Neural cell (in vitro differentiated cells): ENCODE data around the gene SLCO1C1. TPM values are rescaled to one million over a fixed set of nuclear protein-coding genes. Genes with fewer than 3 reads are reported as not detected.

ENCODE experiments used
- H2AFZ ChIP-seq: fragments of 200-600, 300-800 bp; sonication (generic), shearing (Covaris generic); 2 replicates; pipeline ENCODE4 v1.6.0; 2014; ENCODE audit warnings: low read depth, mild to moderate bottlenecking, antibody characterized with exemption, low read length, moderate library complexity
- H3F3A ChIP-seq: fragments of 200-600 bp; shearing (Covaris generic); 2 replicates; pipeline ENCODE4 v1.6.1; 2016; ENCODE audit warnings: mild to moderate bottlenecking, moderate library complexity, mixed read lengths, antibody characterized with exemption, low read length; ENCODE audit not compliant: insufficient read depth, poor library complexity, severe bottlenecking
- H3K27ac ChIP-seq: fragments of 200-600, 300-800 bp; sonication (generic), shearing (Covaris generic); 2 replicates; pipeline ENCODE4 v1.5.1; 2014; ENCODE audit warnings: mild to moderate bottlenecking, low read length, moderate library complexity
- H3K27me3 ChIP-seq: fragments of 300-800, 200-600 bp; sonication (generic), shearing (Covaris generic); 2 replicates; pipeline ENCODE4 v1.6.0; 2014; ENCODE audit warnings: mild to moderate bottlenecking, low read depth, low read length, moderate library complexity; ENCODE audit not compliant: insufficient read depth
- H3K36me3 ChIP-seq: fragments of 300-800, 200-600 bp; sonication (generic), shearing (Covaris generic); 2 replicates; pipeline ENCODE4 v1.5.1; 2014; ENCODE audit warnings: mild to moderate bottlenecking, antibody characterized with exemption, low read length, moderate library complexity; ENCODE audit not compliant: insufficient read depth
- H3K4me2 ChIP-seq: fragments of 300-800, 200-600 bp; sonication (generic), shearing (Covaris generic); 2 replicates; pipeline ENCODE4 v1.6.0; 2014; ENCODE audit warnings: mild to moderate bottlenecking, low read length
- H3K4me3 ChIP-seq: fragments of 300-800, 200-600 bp; sonication (generic), shearing (Covaris generic); 2 replicates; pipeline ENCODE4 v1.5.1; 2014; ENCODE audit warnings: mild to moderate bottlenecking, low read length, moderate library complexity
- H3K79me2 ChIP-seq: fragments of 200-600 bp; shearing (Covaris generic); replicated peaks from 2 replicates; pipeline ENCODE4 v1.6.0; 2014; ENCODE audit warnings: mild to moderate bottlenecking, low read length, moderate library complexity; ENCODE audit not compliant: insufficient read depth
- H3K9ac ChIP-seq: fragments of 300-800, 200-600 bp; sonication (generic), shearing (Covaris generic); 2 replicates; pipeline ENCODE4 v1.6.1; 2016; ENCODE audit warnings: mild to moderate bottlenecking, low read length, mixed read lengths
- H3K9me2 ChIP-seq: fragments of 200-600 bp; shearing (Covaris generic); 2 replicates; pipeline ENCODE4 v1.6.1; 2016; ENCODE audit warnings: mild to moderate bottlenecking, low read length, mixed read lengths; ENCODE audit not compliant: insufficient read depth
- H3K9me3 ChIP-seq: fragments of 200-600, 300-800 bp; sonication (generic), shearing (Covaris generic); 2 replicates; pipeline ENCODE4 v1.6.1; 2016; ENCODE audit warnings: mild to moderate bottlenecking, mixed run types, low read length, moderate library complexity, mixed read lengths
- H4K20me1 ChIP-seq: fragments of 200-600 bp; shearing (Covaris generic); 2 replicates; pipeline ENCODE4 v1.6.1; 2016; ENCODE audit warnings: mild to moderate bottlenecking, mixed run types; ENCODE audit not compliant: insufficient read depth
- CTCF ChIP-seq: fragments of 450-650 bp; IDR thresholded peaks from 2 replicates; pipeline ENCODE4 v1.5.1; 2014; ENCODE audit warnings: antibody characterized with exemption, mild to moderate bottlenecking, moderate library complexity; ENCODE audit not compliant: poor library complexity, severe bottlenecking
- EP300 ChIP-seq: fragments of 450-650 bp; conservative IDR thresholded peaks from 2 replicates; pipeline ENCODE4 v1.6.1; 2014; ENCODE audit warnings: antibody characterized with exemption, mild to moderate bottlenecking, moderate library complexity; ENCODE audit not compliant: poor library complexity, severe bottlenecking
- EZH2 ChIP-seq: fragments of 200-600, 300-800 bp; shearing (Covaris generic), sonication (generic); IDR thresholded peaks from 2 replicates; pipeline ENCODE4 v1.6.1; 2014; ENCODE audit warnings: antibody characterized with exemption, low read length, borderline replicate concordance, mild to moderate bottlenecking; ENCODE audit not compliant: insufficient read depth, poor library complexity, severe bottlenecking
- MXI1 ChIP-seq: fragments of 450-650 bp; conservative IDR thresholded peaks from 2 replicates; pipeline ENCODE4 v1.6.1; 2014; ENCODE audit warnings: antibody characterized with exemption, mild to moderate bottlenecking; ENCODE audit not compliant: poor library complexity, severe bottlenecking
- POLR2AphosphoS5 ChIP-seq: IDR thresholded peaks from 2 replicates; pipeline ENCODE4 v1.6.1; 2012
- RAD21 ChIP-seq: fragments of 450-650 bp; conservative IDR thresholded peaks from 2 replicates; pipeline ENCODE4 v1.6.1; 2014; ENCODE audit warnings: antibody characterized with exemption, mild to moderate bottlenecking, moderate library complexity
- SMC3 ChIP-seq: fragments of 450-650 bp; conservative IDR thresholded peaks from 2 replicates; pipeline ENCODE4 v1.6.1; 2014; ENCODE audit warnings: antibody characterized with exemption, mild to moderate bottlenecking, moderate library complexity; ENCODE audit not compliant: poor library complexity
- TAF1 ChIP-seq: IDR thresholded peaks from 2 replicates; pipeline ENCODE4 v1.6.1; 2012; ENCODE audit warnings: low read depth
- polyA plus RNA-seq: library from polyadenylated mRNA; depleted of rRNA; stranded (reverse); fragments of >200 nt; gene quantifications from 2 replicates; pipeline ENCODE4 v1.2.3, GENCODE V29; 2014
- TF ChIP-seq, protein P1 (sequence below): IDR thresholded peaks from 2 replicates; pipeline ENCODE4 v1.6.1; 2012; ENCODE audit warnings: borderline replicate concordance

SLCO1C1 gene
- polyA plus RNA-seq, 1 donor from 2014 or later: not detected

GRCh38 chr12:20716037-20716436 lies 20.9 kb downstream of the SLCO1C1 start:
- Histone ChIP-seq H3K9ac (no peak overlapping the region), H3K36me3 (no peaks in the 10 kb centered on the region), H4K20me1 (no peaks in the 10 kb centered on the region), H3K9me2 (no peaks in the 10 kb centered on the region), H3K4me3 (no peak overlapping the region), H2AFZ (no peak overlapping the region), H3F3A (no peaks in the 10 kb centered on the region), H3K27me3 (no peaks in the 10 kb centered on the region), H3K79me2 (no peaks in the 10 kb centered on the region), H3K4me2 (no peak overlapping the region), H3K27ac (no peak overlapping the region), H3K9me3 (no peaks in the 10 kb centered on the region)
- no peak for TF ChIP-seq SMC3
- TF ChIP-seq EZH2: no peak
- no peak for TF ChIP-seq CTCF
- no peak for TF ChIP-seq EP300
- no peak for TF ChIP-seq POLR2AphosphoS5
- TF ChIP-seq TAF1: no peak
- TF ChIP-seq, protein P1, sequence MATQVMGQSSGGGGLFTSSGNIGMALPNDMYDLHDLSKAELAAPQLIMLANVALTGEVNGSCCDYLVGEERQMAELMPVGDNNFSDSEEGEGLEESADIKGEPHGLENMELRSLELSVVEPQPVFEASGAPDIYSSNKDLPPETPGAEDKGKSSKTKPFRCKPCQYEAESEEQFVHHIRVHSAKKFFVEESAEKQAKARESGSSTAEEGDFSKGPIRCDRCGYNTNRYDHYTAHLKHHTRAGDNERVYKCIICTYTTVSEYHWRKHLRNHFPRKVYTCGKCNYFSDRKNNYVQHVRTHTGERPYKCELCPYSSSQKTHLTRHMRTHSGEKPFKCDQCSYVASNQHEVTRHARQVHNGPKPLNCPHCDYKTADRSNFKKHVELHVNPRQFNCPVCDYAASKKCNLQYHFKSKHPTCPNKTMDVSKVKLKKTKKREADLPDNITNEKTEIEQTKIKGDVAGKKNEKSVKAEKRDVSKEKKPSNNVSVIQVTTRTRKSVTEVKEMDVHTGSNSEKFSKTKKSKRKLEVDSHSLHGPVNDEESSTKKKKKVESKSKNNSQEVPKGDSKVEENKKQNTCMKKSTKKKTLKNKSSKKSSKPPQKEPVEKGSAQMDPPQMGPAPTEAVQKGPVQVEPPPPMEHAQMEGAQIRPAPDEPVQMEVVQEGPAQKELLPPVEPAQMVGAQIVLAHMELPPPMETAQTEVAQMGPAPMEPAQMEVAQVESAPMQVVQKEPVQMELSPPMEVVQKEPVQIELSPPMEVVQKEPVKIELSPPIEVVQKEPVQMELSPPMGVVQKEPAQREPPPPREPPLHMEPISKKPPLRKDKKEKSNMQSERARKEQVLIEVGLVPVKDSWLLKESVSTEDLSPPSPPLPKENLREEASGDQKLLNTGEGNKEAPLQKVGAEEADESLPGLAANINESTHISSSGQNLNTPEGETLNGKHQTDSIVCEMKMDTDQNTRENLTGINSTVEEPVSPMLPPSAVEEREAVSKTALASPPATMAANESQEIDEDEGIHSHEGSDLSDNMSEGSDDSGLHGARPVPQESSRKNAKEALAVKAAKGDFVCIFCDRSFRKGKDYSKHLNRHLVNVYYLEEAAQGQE: no peak
- no peak for TF ChIP-seq MXI1
- TF ChIP-seq RAD21: no peak

GRCh38 chr12:20716985-20717384 lies 21.9 kb downstream of the SLCO1C1 start:
- Histone ChIP-seq H3K9ac (no peak overlapping the region), H3K4me3 (no peak overlapping the region), H3K36me3 (no peaks in the 10 kb centered on the region), H3K27ac (no peak overlapping the region), H3F3A (no peaks in the 10 kb centered on the region), H3K9me2 (no peaks in the 10 kb centered on the region), H3K27me3 (no peaks in the 10 kb centered on the region), H2AFZ (no peak overlapping the region), H4K20me1 (no peaks in the 10 kb centered on the region), H3K4me2 (no peak overlapping the region), H3K9me3 (no peaks in the 10 kb centered on the region), H3K79me2 (no peaks in the 10 kb centered on the region)
- TF ChIP-seq TAF1 (no peak), MXI1 (no peak), EZH2 (no peak), SMC3 (no peak), RAD21 (no peak), POLR2AphosphoS5 (no peak), CTCF (no peak), EP300 (no peak)
- TF ChIP-seq, protein P1: no peak
